ENCODE measurements around the gene UVRAG. TPM values are rescaled to one million over a fixed set of nuclear protein-coding genes. Genes with fewer than 3 reads are reported as not detected.

UVRAG gene
- total RNA-seq, 1 donor from 2014 or later, result 8.8 TPM

DNA sequence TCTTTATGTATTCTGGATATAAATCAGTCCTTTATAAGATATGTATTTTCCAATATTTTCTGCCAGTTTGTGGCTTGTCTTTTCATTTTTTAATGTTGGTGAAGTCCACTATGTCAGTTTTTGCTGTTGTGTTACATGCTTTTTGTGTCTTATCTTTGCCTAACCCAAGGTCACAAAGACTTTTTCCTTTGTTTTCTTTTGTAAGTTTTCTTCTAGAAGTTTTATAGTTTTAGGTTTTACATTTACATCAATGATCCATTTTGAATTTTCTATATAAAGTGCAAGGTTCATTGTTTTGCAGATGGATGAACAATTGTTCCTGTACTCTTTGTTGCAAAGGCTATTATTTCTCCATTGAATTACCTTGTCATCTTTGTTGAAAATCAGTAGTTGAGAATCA lies 69.3 kb downstream of the UVRAG start:
- no peak for ATAC-seq

DNA sequence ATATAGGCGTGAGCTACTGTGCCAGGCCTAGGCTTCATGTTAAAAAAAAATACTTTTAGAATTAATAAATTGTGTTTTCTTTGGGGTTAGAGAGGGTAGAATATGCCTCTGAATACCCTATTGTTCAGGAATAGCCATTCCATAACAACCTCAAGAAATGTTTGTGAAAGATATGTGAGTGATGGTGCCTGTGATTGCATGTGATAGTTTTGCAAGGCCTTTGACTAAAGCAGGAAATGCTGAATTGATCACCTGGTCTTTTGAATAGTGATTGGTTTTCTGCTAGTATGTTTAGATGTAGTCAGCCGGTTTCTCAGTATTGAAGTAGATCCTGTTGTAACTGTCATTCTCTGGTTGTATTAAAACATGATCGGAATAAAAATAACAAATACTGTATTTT lies 73.4 kb downstream of the UVRAG start:
- ATAC-seq, result no peak

- ATAC-seq, result no peak
These were observed 77.1 kb downstream of the UVRAG start for GRCh38 chr11:75891947-75892739.

GRCh38 chr11:75893251-75893650 lies 78.2 kb downstream of the UVRAG start:
- no peak for ATAC-seq

GRCh38 chr11:75894036-75894585 lies 79.1 kb downstream of the UVRAG start:
- ATAC-seq, result no peak

GRCh38 chr11:75896843-75897419 lies 81.9 kb downstream of the UVRAG start:
- ATAC-seq, result no peak

- no peak for ATAC-seq
These were observed 83.9 kb downstream of the UVRAG start for GRCh38 chr11:75898871-75899270.

DNA sequence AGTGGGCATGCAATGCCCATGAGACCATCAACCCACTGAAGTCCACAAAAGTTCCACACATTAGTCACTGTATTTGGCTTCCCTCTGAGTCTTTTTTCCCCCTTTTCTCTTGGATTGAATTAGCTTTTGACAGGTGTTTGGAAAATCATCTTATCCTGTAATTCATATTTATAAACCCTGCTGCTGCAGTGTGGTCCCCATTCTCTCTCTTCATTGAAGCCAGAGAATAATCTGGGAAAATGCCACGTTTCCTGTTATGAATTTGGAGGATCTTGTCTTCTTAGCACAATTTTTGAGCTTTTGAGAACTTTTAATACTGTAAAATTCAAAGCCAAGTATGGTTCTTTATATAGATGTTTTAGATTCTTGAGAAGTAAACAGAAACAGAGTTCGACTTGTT lies 84.8 kb downstream of the UVRAG start:
- ATAC-seq, result no peak

DNA sequence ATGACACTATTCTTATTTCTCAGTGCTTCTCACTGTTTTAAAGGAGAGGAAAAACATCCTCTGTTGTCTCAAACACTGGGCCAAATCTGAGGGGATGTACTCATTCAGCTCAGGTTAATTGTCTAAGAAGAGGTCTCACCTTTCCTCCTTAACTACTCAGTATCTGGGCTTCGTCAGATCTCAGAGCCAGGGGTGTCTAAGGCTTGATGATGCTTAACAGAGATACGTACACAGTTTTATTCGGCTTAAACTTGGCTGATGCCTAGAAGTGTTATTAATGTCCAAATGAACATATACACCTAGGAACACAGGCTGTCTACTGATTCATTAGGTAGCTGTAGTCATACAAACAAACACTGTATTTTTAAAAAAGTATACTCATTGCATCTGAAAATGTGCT lies 85.8 kb downstream of the UVRAG start:
- no peak for ATAC-seq

DNA sequence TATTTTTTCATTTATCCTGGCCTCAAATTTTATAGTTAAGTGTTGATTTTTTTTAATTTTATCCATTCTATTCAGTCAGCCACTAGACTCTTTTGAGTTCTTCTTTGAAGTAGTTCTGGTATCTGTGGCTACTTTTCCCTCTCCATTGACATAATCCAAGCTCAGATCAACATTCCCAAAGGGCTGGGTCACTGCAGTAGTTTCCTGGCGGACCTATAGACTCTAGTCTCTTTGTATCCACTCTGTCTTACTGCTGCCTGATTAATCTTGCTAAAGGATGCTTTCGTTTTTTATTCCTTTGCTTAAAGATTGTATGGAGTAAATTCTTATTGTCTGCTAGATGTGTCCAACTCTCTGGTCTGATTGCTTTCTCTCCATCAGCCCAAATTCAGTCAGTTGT lies 87.6 kb downstream of the UVRAG start:
- ATAC-seq, result no peak

DNA sequence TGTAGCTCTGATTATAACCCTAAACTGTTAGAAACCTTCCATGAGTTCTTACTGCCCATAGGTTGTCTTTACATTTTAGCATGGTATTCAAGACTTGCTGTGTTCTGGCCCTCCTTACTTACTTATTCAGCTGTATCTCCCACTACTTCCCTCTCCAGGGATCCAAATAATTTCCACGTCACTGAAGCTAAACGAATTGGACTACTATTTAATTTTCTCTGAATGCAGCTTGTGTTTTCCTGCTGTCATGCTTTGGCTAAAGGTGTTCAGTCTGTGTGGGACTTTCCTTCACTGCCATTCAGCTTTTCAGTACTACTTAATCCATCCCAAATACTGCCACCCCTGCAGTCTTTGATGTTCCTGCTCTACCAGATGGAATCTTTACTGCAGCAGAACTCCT lies 88.3 kb downstream of the UVRAG start:
- no peak for ATAC-seq

GRCh38 chr11:75905434-75905833 lies 90.4 kb downstream of the UVRAG start:
- no peak for ATAC-seq

- ATAC-seq, result no peak
These were observed 93.0 kb downstream of the UVRAG start for GRCh38 chr11:75907906-75908527.

DNA sequence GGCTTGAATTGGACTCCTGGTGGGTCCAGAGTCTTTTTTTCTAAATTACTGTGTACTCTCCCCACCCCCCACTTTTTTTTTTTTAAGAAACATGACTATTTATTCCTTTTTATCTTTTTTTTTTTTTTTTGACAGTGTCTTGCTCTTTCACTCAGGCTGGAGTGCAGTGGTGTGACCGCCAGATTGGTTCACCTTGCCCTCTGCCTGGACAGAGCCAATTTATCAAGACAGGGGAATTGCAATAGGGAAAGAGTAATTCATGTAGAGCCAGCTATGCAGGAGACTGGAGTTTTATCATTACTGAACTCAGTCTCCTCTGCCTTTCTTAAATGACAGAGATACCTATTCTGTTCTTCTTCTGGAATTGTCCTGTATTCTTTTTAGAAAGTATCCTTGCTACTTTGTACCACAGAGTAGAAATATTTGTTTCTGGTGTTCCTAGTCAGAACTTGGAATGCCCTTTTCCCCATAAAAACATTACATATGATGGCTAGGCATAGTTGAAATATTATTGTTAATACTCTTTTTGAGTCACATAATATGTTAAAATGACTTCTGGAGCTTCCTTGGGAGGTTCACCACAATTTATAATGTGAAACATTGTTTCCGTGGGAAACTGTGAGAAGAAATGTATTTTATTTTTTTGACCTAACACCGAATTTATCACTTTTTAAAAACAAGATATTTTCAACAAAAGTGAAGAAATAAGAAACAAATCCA lies 95.6 kb downstream of the UVRAG start:
- no peak for ATAC-seq

DNA sequence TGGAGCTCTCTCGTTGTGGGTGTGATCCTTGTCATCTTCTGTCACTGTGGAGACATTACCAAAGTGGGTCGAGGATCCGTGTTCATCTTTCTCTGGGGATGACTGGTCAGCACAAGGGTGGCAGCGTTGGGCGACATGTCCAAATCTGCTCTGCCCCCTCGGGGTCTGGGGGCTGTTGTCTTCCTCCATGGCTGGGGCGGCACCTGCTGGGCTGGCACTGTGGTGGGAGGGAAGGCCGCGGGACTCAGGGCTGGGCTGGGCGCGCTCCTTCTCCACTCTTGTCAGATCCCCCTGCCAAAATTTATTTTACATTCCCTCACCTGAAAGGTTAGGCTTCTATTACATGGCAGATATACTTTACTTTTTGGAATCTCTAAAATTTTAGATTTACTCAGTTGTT lies 96.4 kb downstream of the UVRAG start:
- no peak for ATAC-seq

- no peak for ATAC-seq
These were observed 99.0 kb downstream of the UVRAG start for GRCh38 chr11:75913984-75914383.

DNA sequence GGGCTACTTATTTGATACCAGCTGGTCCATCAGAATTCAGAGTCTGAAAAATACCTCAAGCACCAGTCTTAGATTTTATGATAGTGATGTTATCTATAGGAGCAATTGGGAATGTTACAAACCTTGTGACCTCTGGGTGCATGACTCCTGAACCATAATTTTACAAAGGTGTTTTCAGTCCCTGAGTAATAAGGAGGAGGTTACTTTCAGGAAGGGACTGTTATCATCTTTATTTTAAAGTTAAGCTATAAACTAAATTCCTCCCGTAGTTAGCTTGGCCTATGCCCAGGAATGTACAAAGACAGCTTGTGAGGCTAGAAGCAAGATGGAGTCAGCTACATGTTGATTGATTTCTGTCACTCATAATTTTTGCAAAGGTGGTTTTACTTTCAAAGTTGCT lies 101.9 kb downstream of the UVRAG start:
- ATAC-seq, result no peak

DNA sequence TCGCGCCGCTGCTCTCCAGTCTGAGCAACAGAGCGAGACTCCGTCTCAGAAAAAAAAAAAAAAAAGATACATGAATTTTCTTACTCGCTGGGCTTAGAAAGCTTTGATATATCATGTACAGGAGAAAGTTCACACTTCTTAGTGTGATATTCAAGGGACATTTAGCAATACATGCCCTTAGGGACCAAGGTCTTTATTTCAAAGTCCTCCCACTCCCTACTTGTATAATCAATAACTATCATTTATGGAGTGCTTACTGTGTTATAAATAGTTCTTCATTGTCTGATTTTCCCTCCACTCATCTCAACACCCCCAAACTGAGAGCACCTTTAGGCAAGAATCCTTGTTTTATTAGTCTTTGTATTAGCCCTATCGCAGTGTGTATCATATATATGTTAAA lies 103.3 kb downstream of the UVRAG start:
- no peak for ATAC-seq

- no peak for ATAC-seq
These were observed 104.5 kb downstream of the UVRAG start for GRCh38 chr11:75919525-75919924.

GRCh38 chr11:75920848-75921247 lies 105.8 kb downstream of the UVRAG start:
- ATAC-seq, result no peak

DNA sequence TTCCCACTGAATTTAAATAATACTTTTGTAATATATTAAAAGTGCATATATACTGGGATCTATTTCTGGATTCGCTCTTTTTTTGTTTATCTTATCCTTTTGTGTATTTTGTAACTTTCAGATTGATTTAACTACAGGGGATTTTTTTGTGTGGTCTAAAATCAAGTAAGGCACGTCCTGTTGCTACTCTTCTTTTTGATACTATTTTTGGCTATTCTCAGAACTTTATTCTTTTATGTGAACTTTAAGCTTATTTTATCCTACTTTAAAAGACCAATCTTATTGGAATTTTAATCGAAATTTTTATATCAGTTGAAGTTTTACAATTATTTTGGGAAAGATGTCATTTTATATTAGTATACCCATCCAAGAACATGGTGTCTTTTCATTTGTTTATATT lies 106.8 kb downstream of the UVRAG start:
- no peak for ATAC-seq

- ATAC-seq, result no peak
These were observed 110.2 kb downstream of the UVRAG start for GRCh38 chr11:75924966-75925784.
